Gastroesophageal sphincter (tissue), 4 donors: Measurements from ENCODE around the gene CHST3. TPM values are rescaled to one million over a fixed set of nuclear protein-coding genes. Genes with fewer than 3 reads are reported as not detected.

ENCODE experiments used
- ATAC-seq: fragments of 150-250 bp; one replicate; pipeline ENCODE4 v1.9.1; 2016; ENCODE audit warnings: mild to moderate bottlenecking, moderate library complexity
- H3K27ac ChIP-seq, 4 donors: fragments of 200-600 bp; sonication (generic) in 3 of 4; 1 replicate in 3 of 4; 2 replicates in 1 of 4; pipeline ENCODE4 v1.5.1; 2016 to 2019
- H3K27me3 ChIP-seq: fragments of 200-600 bp; sonication (generic); one replicate; pipeline ENCODE4 v1.5.1; 2019
- H3K36me3 ChIP-seq, 2 donors: fragments of 200-600 bp; sonication (generic); one replicate each; pipeline ENCODE4 v1.5.1; 2019; ENCODE audit warnings: control low read depth in 1 of 2
- H3K4me1 ChIP-seq, 3 donors: fragments of 200-600 bp; sonication (generic); 1 replicate in 2 of 3; 2 replicates in 1 of 3; pipeline ENCODE4 v1.5.1; 2016 to 2019; ENCODE audit warnings: control low read depth in 2 of 3
- H3K4me3 ChIP-seq, 2 donors: fragments of 200-600 bp; sonication (generic); one replicate each; pipeline ENCODE4 v1.5.1; 2019; ENCODE audit warnings: mild to moderate bottlenecking in 1 of 2, moderate library complexity in 1 of 2
- H3K9me3 ChIP-seq, 3 donors: fragments of 200-600 bp; sonication (generic); one replicate each; pipeline ENCODE4 v1.5.1; 2017 to 2019; ENCODE audit warnings: control low read depth in 2 of 3
- EP300 ChIP-seq: sonication (generic); formaldehyde crosslinking; IDR thresholded peaks from one replicate; pipeline ENCODE4 v1.6.1; 2017; ENCODE audit warnings: antibody characterized with exemption, mild to moderate bottlenecking
- POLR2A ChIP-seq, 2 donors: fragments of 450-650 bp; IDR thresholded peaks; one replicate each; pipeline ENCODE4 v1.6.1; 2017; ENCODE audit warnings: antibody characterized with exemption in 2 of 2, mild to moderate bottlenecking in 2 of 2, moderate library complexity in 1 of 2
- POLR2AphosphoS5 ChIP-seq: sonication (generic); formaldehyde crosslinking; IDR thresholded peaks from one replicate; pipeline ENCODE4 v1.6.1; 2017; ENCODE audit warnings: antibody characterized with exemption
- WGBS, 2 donors: methylation state at CpG; one replicate each; pipeline ENCODE4 v1.1.5; 2018; ENCODE audit warnings: low coverage in 1 of 2; 5-methylcytosine and 5-hydroxymethylcytosine counted together
- total RNA-seq, 4 donors: library from RNA; depleted of rRNA; stranded (reverse); fragments of >200 nt; gene quantifications; one replicate each; pipeline ENCODE4 v1.1.0, GENCODE V29; 2016
- TF ChIP-seq, protein P1 (sequence below), 4 experiments: fragments of 200-600 bp in 2 of 4; fragments of 450-650 bp in 2 of 4; sonication (generic) in 1 of 4; IDR thresholded peaks; one replicate each; pipeline ENCODE4 v1.5.1; 2017 to 2019; ENCODE audit warnings: antibody characterized with exemption in 4 of 4, mild to moderate bottlenecking in 2 of 4, moderate library complexity in 2 of 4

The CHST3 gene
- total RNA-seq, 4 donors from 2014 or later, result 31.8 to 48.0 (median 37.3) TPM

- H3K36me3 ChIP-seq, result no peaks in the 10 kb centered on the region
- H3K4me3 ChIP-seq, result no peak overlapping the region
- WGBS, 2 donors, result 77 to 83% methylated on average over 1 of the region's 1 CpG
- no peaks in the 10 kb centered on the region for H3K9me3 ChIP-seq
- H3K4me1 ChIP-seq, result peaks cover 0 to 18% (median 0%) of the 10 kb centered on the region in 3 donors
- no peak overlapping the region for H3K27ac ChIP-seq
- no peak for ATAC-seq
- H3K27me3 ChIP-seq, result no peaks in the 10 kb centered on the region
- TF ChIP-seq EP300 (no peak), POLR2AphosphoS5 (no peak)
Observed at GRCh38 chr10:72049472-72049871, 85.3 kb downstream of the CHST3 start.

GRCh38 chr10:72049969-72050781 lies 86.0 kb downstream of the CHST3 start:
- H3K27ac ChIP-seq, result no peak overlapping the region
- H3K4me3 ChIP-seq, result no peak overlapping the region
- H3K9me3 ChIP-seq, result no peaks in the 10 kb centered on the region
- ATAC-seq, result no peak
- no peaks in the 10 kb centered on the region for H3K36me3 ChIP-seq
- H3K27me3 ChIP-seq, result no peaks in the 10 kb centered on the region
- TF ChIP-seq, protein P1, sequence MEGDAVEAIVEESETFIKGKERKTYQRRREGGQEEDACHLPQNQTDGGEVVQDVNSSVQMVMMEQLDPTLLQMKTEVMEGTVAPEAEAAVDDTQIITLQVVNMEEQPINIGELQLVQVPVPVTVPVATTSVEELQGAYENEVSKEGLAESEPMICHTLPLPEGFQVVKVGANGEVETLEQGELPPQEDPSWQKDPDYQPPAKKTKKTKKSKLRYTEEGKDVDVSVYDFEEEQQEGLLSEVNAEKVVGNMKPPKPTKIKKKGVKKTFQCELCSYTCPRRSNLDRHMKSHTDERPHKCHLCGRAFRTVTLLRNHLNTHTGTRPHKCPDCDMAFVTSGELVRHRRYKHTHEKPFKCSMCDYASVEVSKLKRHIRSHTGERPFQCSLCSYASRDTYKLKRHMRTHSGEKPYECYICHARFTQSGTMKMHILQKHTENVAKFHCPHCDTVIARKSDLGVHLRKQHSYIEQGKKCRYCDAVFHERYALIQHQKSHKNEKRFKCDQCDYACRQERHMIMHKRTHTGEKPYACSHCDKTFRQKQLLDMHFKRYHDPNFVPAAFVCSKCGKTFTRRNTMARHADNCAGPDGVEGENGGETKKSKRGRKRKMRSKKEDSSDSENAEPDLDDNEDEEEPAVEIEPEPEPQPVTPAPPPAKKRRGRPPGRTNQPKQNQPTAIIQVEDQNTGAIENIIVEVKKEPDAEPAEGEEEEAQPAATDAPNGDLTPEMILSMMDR (IDR thresholded peaks at IDR 0.05), result no peak
- TF ChIP-seq POLR2A (IDR thresholded peaks at IDR 0.05), result no peak
- TF ChIP-seq EP300, result no peak
- TF ChIP-seq POLR2AphosphoS5, result no peak
- H3K4me1 ChIP-seq, result peaks cover 0 to 12% (median 0%) of the 10 kb centered on the region in 3 donors
- 68 to 70% methylated on average over 2 of the region's 5 CpGs for WGBS, 2 donors

DNA sequence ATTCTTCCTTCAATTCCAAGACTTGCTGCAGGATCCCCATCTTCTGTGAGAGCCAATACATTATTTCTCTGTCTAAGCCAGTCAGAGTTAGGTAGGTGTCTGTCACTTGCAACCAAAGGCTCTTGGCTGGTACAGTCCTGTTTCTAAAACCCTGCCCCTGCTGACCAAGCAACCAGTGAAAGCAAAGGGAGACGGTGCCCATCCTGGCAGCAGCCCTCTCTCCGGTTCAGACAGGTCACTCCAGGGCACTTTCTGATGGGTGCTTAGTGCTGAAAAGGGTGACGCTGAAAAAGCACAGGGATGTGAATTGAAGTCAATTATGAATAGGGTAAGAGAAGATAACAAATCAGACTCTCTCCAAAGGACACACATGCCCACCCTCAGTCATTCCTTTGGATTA lies 86.7 kb downstream of the CHST3 start:
- 0 to 67% methylated on average over 1 to 3 of the region's 3 CpGs for WGBS, 2 donors
- Histone ChIP-seq H3K9me3 (no peaks in the 10 kb centered on the region), H3K4me1 (peaks cover 0 to 12% (median 0%) of the 10 kb centered on the region in 3 donors), H3K27ac (no peak overlapping the region), H3K27me3 (no peaks in the 10 kb centered on the region), H3K4me3 (no peak overlapping the region), H3K36me3 (no peaks in the 10 kb centered on the region)
- no peak for TF ChIP-seq EP300
- TF ChIP-seq POLR2AphosphoS5, result no peak
- TF ChIP-seq, protein P1 (IDR thresholded peaks at IDR 0.05), result no peak
- no peak for TF ChIP-seq POLR2A (IDR thresholded peaks at IDR 0.05)
- ATAC-seq, result no peak

DNA sequence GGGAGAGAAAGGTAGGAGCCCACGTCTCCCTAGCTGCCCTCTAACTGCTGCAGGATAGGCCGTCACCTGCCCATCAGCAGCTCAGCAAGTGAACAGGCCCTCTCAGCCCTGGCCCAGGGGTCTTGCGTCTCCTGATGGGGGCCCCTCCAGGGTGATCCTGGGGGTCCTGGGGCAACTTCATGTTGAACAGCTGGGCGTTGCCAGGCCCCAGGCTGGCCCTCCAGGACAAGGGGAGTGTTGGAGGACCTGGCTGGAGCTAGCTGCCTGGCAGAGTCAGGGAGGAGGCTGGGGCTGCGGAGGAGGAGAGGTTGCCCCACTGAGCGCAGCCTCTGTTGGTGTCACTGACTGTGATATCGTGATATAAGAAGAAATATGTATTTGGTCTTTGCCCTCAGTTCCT lies 89.5 kb downstream of the CHST3 start:
- TF ChIP-seq, protein P1 (IDR thresholded peaks at IDR 0.05), result no peak
- TF ChIP-seq POLR2AphosphoS5, result no peak
- no peak for TF ChIP-seq EP300
- no peak for TF ChIP-seq POLR2A (IDR thresholded peaks at IDR 0.05)
- H3K4me3 ChIP-seq, result no peak overlapping the region
- no peaks in the 10 kb centered on the region for H3K27me3 ChIP-seq
- no peaks in the 10 kb centered on the region for H3K9me3 ChIP-seq
- peaks cover 0 to 5% (median 0%) of the 10 kb centered on the region in 3 donors for H3K4me1 ChIP-seq
- H3K36me3 ChIP-seq, result no peaks in the 10 kb centered on the region
- H3K27ac ChIP-seq, result no peak overlapping the region
- WGBS, 2 donors, result 100% methylated on average over 1 of the region's 7 CpGs; no CpG with 5 or more reads in 1 of the 2 donors
- ATAC-seq, result no peak

DNA sequence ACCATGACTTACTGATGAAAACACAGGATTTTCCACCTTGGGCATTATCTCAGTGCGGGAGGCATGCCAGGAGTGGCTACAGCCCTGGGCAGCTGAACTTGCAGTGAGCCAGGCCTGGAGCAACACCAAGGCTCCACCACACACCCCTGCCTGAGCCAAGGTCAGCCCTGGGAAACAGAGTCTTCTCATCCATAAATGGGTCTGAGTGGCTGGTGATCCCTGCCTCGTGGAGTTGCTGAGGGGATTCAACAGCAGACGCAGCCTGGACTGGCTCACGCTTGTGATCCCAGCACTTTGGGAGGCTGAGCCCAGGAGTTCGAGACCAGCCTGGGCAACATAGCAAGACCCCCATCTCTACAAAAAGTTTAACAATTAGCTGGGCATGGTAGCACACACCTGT lies 91.9 kb downstream of the CHST3 start:
- TF ChIP-seq EP300, result no peak
- no peak for TF ChIP-seq POLR2AphosphoS5
- no peak for TF ChIP-seq POLR2A (IDR thresholded peaks at IDR 0.05)
- no peak overlapping the region for H3K4me3 ChIP-seq
- H3K9me3 ChIP-seq, result no peaks in the 10 kb centered on the region
- WGBS, 2 donors, result 80% methylated on average over 1 of the region's 5 CpGs; no CpG with 5 or more reads in 1 of the 2 donors
- peaks cover 3% of the 10 kb centered on the region for H3K27me3 ChIP-seq
- no peaks in the 10 kb centered on the region for H3K36me3 ChIP-seq
- no peak for ATAC-seq
- no peak overlapping the region for H3K27ac ChIP-seq
- no peaks in the 10 kb centered on the region for H3K4me1 ChIP-seq
